Liver (tissue), 9 donors: ENCODE data around the gene PALMD. TPM values are rescaled to one million over a fixed set of nuclear protein-coding genes. Genes with fewer than 3 reads are reported as not detected.

ENCODE experiments used
- DNase-seq: peaks from one replicate; pipeline ENCODE4 v3.0.0-alpha.2; 2017; ENCODE audit warnings: low spot score
- H3K27ac ChIP-seq, 2 donors: one replicate each; pipeline ENCODE4 v1.7.0; 2013; ENCODE audit warnings: inconsistent platforms in 2 of 2, low read length in 2 of 2, control low read depth in 1 of 2, low read depth in 1 of 2, mild to moderate bottlenecking in 1 of 2
- H3K27me3 ChIP-seq, 4 donors: one replicate each; pipeline versions ENCODE4 v1.6.1 to v1.7.0; 2013; ENCODE audit warnings: low read length in 3 of 4, inconsistent platforms in 1 of 4, mild to moderate bottlenecking in 1 of 4, moderate library complexity in 1 of 4; ENCODE audit not compliant: control insufficient read depth in 4 of 4, insufficient read depth in 4 of 4
- H3K36me3 ChIP-seq, 4 donors: one replicate each; pipeline versions ENCODE4 v1.6.1 to v1.7.0; 2013; ENCODE audit warnings: low read length in 3 of 4, mild to moderate bottlenecking in 3 of 4, low read depth in 1 of 4, moderate library complexity in 1 of 4; ENCODE audit not compliant: control insufficient read depth in 4 of 4, insufficient read depth in 3 of 4
- H3K4me1 ChIP-seq, 4 donors: one replicate each; pipeline versions ENCODE4 v1.6.1 to v1.7.0; 2013; ENCODE audit warnings: low read length in 3 of 4, mild to moderate bottlenecking in 3 of 4, moderate library complexity in 1 of 4; ENCODE audit not compliant: control insufficient read depth in 4 of 4, insufficient read depth in 4 of 4
- H3K4me3 ChIP-seq, 3 donors: one replicate each; pipeline versions ENCODE4 v1.6.1 to v1.7.0; 2013; ENCODE audit warnings: low read length in 3 of 3, control low read depth in 1 of 3, low read depth in 1 of 3, mild to moderate bottlenecking in 1 of 3
- H3K9ac ChIP-seq, 2 donors: one replicate each; pipeline ENCODE4 v1.7.0; 2013; ENCODE audit warnings: low read length in 2 of 2, mild to moderate bottlenecking in 2 of 2, moderate library complexity in 2 of 2, control low read depth in 1 of 2, low read depth in 1 of 2
- H3K9me3 ChIP-seq, 4 donors: one replicate each; pipeline versions ENCODE4 v1.6.1 to v1.7.0; 2013; ENCODE audit warnings: low read length in 3 of 4; ENCODE audit not compliant: control insufficient read depth in 4 of 4
- CTCF ChIP-seq: fragments of 150-350 bp; IDR thresholded peaks from 2 replicates; pipeline ENCODE4 v1.5.1; 2017; ENCODE audit warnings: improper control_type of control experiment, low read depth, low read length; ENCODE audit not compliant: missing input control
- EGR1 ChIP-seq, 2 donors: IDR thresholded peaks; 2 replicates each; pipeline ENCODE4 v1.6.1; 2016 to 2018; ENCODE audit warnings: antibody characterized with exemption in 2 of 2, low read depth in 2 of 2
- FOXA1 ChIP-seq: IDR thresholded peaks from 2 replicates; pipeline ENCODE4 v1.6.1; 2016; ENCODE audit warnings: antibody characterized with exemption
- FOXA2 ChIP-seq: IDR thresholded peaks from 2 replicates; pipeline ENCODE4 v1.6.1; 2016; ENCODE audit warnings: antibody characterized with exemption
- GABPA ChIP-seq, 2 donors: IDR thresholded peaks in 1 of 2; conservative IDR thresholded peaks in 1 of 2; 2 replicates each; pipeline ENCODE4 v1.6.1; 2016; ENCODE audit warnings: antibody characterized with exemption in 2 of 2, mild to moderate bottlenecking in 1 of 2, moderate library complexity in 1 of 2
- HNF4G ChIP-seq: IDR thresholded peaks from 2 replicates; pipeline ENCODE4 v1.6.1; 2016; ENCODE audit warnings: antibody characterized with exemption
- JUND ChIP-seq, 2 donors: IDR thresholded peaks; 2 replicates each; pipeline ENCODE4 v1.6.1; 2016; ENCODE audit warnings: antibody characterized with exemption in 2 of 2
- MAX ChIP-seq: IDR thresholded peaks from 2 replicates; pipeline ENCODE4 v1.6.1; 2016; ENCODE audit warnings: antibody characterized with exemption
- NR2F2 ChIP-seq: IDR thresholded peaks from 2 replicates; pipeline ENCODE4 v1.6.1; 2016; ENCODE audit warnings: antibody characterized with exemption
- RAD21 ChIP-seq, 2 donors: IDR thresholded peaks; 2 replicates each; pipeline ENCODE4 v1.6.1; 2016; ENCODE audit warnings: antibody characterized with exemption in 2 of 2, mild to moderate bottlenecking in 2 of 2
- RXRA ChIP-seq, 2 donors: IDR thresholded peaks; 2 replicates each; pipeline ENCODE4 v1.6.1; 2017 to 2018; ENCODE audit warnings: antibody characterized with exemption in 2 of 2, mild to moderate bottlenecking in 1 of 2
- SP1 ChIP-seq: IDR thresholded peaks from 2 replicates; pipeline ENCODE4 v1.6.1; 2018; ENCODE audit warnings: antibody characterized with exemption, mild to moderate bottlenecking
- TAF1 ChIP-seq: conservative IDR thresholded peaks from 2 replicates; pipeline ENCODE4 v1.6.1; 2016; ENCODE audit warnings: antibody characterized with exemption, mild to moderate bottlenecking
- YY1 ChIP-seq: IDR thresholded peaks from 2 replicates; pipeline ENCODE4 v1.6.1; 2016; ENCODE audit warnings: antibody characterized with exemption, mild to moderate bottlenecking
- WGBS: extraction: QIAGEN DNeasy Blood & Tissue Kit; methylation state at CpG from one replicate; pipeline ENCODE4 v1.1.7; 2013; 5-methylcytosine and 5-hydroxymethylcytosine counted together
- polyA plus RNA-seq, 2 donors: library from polyadenylated mRNA; stranded (reverse) in 1 of 2; unstranded in 1 of 2; fragments of 200-250 nt in 1 of 2; fragments of >200 nt in 1 of 2; fragmentation: Nextera tagmentation in 1 of 2; extraction: Ambion mirVana in 1 of 2; gene quantifications; one replicate each; pipeline versions ENCODE4 v1.2.1 to v1.2.3, GENCODE V29; 2013 to 2015
- total RNA-seq, 2 donors: library from RNA; depleted of rRNA; stranded (reverse); fragments of >200 nt; gene quantifications; one replicate each; pipeline ENCODE4 v1.2.3, GENCODE V29; 2014
- TF ChIP-seq, protein P1 (sequence below): IDR thresholded peaks from 2 replicates; pipeline ENCODE4 v1.6.1; 2016; ENCODE audit warnings: antibody characterized with exemption
- TF ChIP-seq, protein P2 (sequence below): IDR thresholded peaks from 2 replicates; pipeline ENCODE4 v1.6.1; 2016; ENCODE audit warnings: antibody characterized with exemption
- TF ChIP-seq, protein P3 (sequence below): IDR thresholded peaks from 2 replicates; pipeline ENCODE4 v1.6.1; 2016; ENCODE audit warnings: antibody characterized with exemption, mild to moderate bottlenecking
- donor health status: healthy.
- donor health status: healthy.
- donor health status: healthy.
- donor health status: healthy.
- donor health status: healthy.

The PALMD gene
- total and polyA plus RNA-seq, 4 donors: 9.7 to 24.0 (median 19.5) TPM

DNA sequence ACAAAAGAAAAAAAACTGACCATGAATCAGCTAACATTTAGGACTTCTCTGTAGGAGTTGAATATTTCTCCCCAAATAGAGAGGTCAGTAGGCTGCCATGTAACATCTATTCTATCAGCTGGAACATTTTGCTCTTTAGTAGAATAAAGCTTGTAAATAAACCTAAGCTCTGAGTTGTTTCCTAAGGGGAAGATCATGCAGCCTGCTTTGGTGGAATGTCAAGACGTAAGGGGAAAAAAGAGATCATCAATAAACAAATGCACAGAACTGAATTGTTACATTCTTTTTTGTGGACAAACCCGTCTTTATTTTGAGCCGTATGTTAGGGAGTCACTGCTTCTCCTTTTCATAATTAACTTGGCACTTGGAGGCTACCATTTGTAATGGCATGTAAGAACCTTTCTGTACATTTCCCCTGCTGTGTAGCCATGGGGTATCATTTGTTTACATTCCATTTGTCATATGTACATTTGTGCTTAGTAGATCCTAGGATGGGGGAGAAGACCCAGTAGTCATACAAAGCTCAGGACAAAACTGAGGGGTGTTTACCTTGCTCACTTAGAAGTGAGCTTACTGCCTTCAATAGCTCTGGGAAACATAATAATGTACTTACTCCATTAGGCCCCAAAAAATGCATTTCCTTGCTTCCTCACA is 10.8 kb upstream of the PALMD start (continued):
- TF ChIP-seq, protein P1, sequence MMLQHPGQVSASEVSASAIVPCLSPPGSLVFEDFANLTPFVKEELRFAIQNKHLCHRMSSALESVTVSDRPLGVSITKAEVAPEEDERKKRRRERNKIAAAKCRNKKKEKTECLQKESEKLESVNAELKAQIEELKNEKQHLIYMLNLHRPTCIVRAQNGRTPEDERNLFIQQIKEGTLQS: no peak
- TF ChIP-seq GABPA (IDR thresholded peaks at IDR 0.05 in 1 of 2, conservative IDR thresholded peaks at IDR 0.05 in 1 of 2) (no peak), FOXA2 (no peak), SP1 (no peak)

GRCh38 chr1:99635664-99636063 is 10.2 kb upstream of the PALMD start:
- no peak for DNase-seq
- Histone ChIP-seq H3K9ac (no peak overlapping the region), H3K27ac (no peak overlapping the region), H3K9me3 (no peaks in the 10 kb centered on the region), H3K36me3 (no peaks in the 10 kb centered on the region), H3K4me3 (no peak overlapping the region), H3K27me3 (no peaks in the 10 kb centered on the region), H3K4me1 (peaks cover 0 to 8% (median 0%) of the 10 kb centered on the region in 4 donors)
- WGBS: 90% methylated on average over 2 of the region's 2 CpGs
- TF ChIP-seq RXRA (IDR thresholded peaks at IDR 0.05): no peak
- no peak for TF ChIP-seq YY1
- no peak for TF ChIP-seq FOXA1
- no peak for TF ChIP-seq HNF4G
- TF ChIP-seq, protein P2, sequence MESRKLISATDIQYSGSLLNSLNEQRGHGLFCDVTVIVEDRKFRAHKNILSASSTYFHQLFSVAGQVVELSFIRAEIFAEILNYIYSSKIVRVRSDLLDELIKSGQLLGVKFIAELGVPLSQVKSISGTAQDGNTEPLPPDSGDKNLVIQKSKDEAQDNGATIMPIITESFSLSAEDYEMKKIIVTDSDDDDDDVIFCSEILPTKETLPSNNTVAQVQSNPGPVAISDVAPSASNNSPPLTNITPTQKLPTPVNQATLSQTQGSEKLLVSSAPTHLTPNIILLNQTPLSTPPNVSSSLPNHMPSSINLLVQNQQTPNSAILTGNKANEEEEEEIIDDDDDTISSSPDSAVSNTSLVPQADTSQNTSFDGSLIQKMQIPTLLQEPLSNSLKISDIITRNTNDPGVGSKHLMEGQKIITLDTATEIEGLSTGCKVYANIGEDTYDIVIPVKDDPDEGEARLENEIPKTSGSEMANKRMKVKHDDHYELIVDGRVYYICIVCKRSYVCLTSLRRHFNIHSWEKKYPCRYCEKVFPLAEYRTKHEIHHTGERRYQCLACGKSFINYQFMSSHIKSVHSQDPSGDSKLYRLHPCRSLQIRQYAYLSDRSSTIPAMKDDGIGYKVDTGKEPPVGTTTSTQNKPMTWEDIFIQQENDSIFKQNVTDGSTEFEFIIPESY: no peak
- TF ChIP-seq JUND (IDR thresholded peaks at IDR 0.05): no peak
- no peak for TF ChIP-seq EGR1 (IDR thresholded peaks at IDR 0.05; ENCODE audit: low read depth in 2 of 2)
- TF ChIP-seq CTCF: no peak
- TF ChIP-seq RAD21 (IDR thresholded peaks at IDR 0.05): no peak
- TF ChIP-seq SP1: no peak
- no peak for TF ChIP-seq MAX
- TF ChIP-seq, protein P3, sequence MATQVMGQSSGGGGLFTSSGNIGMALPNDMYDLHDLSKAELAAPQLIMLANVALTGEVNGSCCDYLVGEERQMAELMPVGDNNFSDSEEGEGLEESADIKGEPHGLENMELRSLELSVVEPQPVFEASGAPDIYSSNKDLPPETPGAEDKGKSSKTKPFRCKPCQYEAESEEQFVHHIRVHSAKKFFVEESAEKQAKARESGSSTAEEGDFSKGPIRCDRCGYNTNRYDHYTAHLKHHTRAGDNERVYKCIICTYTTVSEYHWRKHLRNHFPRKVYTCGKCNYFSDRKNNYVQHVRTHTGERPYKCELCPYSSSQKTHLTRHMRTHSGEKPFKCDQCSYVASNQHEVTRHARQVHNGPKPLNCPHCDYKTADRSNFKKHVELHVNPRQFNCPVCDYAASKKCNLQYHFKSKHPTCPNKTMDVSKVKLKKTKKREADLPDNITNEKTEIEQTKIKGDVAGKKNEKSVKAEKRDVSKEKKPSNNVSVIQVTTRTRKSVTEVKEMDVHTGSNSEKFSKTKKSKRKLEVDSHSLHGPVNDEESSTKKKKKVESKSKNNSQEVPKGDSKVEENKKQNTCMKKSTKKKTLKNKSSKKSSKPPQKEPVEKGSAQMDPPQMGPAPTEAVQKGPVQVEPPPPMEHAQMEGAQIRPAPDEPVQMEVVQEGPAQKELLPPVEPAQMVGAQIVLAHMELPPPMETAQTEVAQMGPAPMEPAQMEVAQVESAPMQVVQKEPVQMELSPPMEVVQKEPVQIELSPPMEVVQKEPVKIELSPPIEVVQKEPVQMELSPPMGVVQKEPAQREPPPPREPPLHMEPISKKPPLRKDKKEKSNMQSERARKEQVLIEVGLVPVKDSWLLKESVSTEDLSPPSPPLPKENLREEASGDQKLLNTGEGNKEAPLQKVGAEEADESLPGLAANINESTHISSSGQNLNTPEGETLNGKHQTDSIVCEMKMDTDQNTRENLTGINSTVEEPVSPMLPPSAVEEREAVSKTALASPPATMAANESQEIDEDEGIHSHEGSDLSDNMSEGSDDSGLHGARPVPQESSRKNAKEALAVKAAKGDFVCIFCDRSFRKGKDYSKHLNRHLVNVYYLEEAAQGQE: no peak
- no peak for TF ChIP-seq TAF1
- TF ChIP-seq GABPA (IDR thresholded peaks at IDR 0.05 in 1 of 2, conservative IDR thresholded peaks at IDR 0.05 in 1 of 2): no peak
- no peak for TF ChIP-seq FOXA2
- TF ChIP-seq, protein P1: no peak
- TF ChIP-seq NR2F2: no peak
